Large intestine (tissue), 3 donors: ENCODE results near the gene FURIN. TPM values are rescaled to one million over a fixed set of nuclear protein-coding genes. Genes with fewer than 3 reads are reported as not detected.
"Not testable (repeated sequence)": the region's sequence is repeated elsewhere in the genome, so short reads cannot be mapped to it uniquely, and the experiment has no call there.

ENCODE experiments used
- DNase-seq, 2 donors: peaks; one replicate each; pipeline versions ENCODE4 v3.0.0 to v3.0.0-alpha.2; 2013
- H3K27ac ChIP-seq: one replicate; pipeline ENCODE4 v1.5.1; 2013; ENCODE audit warnings: low read length
- H3K27me3 ChIP-seq: 2 replicates; pipeline ENCODE4 v1.6.1; 2013; ENCODE audit warnings: low read length; ENCODE audit not compliant: control insufficient read depth, insufficient read depth
- H3K36me3 ChIP-seq: 2 replicates; pipeline ENCODE4 v1.6.1; 2013; ENCODE audit warnings: low read length; ENCODE audit not compliant: control insufficient read depth, insufficient read depth
- H3K4me1 ChIP-seq: one replicate; pipeline ENCODE4 v1.6.1; 2013; ENCODE audit warnings: low read length; ENCODE audit not compliant: control insufficient read depth, insufficient read depth
- H3K4me3 ChIP-seq: one replicate; pipeline ENCODE4 v1.5.1; 2013; ENCODE audit warnings: low read length
- H3K9me3 ChIP-seq: one replicate; pipeline ENCODE4 v1.6.1; 2013; ENCODE audit warnings: mild to moderate bottlenecking, low read depth, low read length, moderate library complexity; ENCODE audit not compliant: control insufficient read depth
- WGBS: methylation state at CpG from one replicate; pipeline ENCODE4 v1.1.5; 2013; ENCODE audit warnings: low lambda C conversion rate; ENCODE audit not compliant: insufficient coverage; 5-methylcytosine and 5-hydroxymethylcytosine counted together
- polyA plus RNA-seq: library from polyadenylated mRNA; unstranded; fragments of 120-200 nt; gene quantifications from one replicate; pipeline ENCODE4 v1.2.1, GENCODE V29; 2013

The FURIN gene
- polyA plus RNA-seq, 1 donor: 91.6 TPM

GRCh38 chr15:90889736-90890456 is 21.5 kb downstream of the FURIN start:
- Histone ChIP-seq H3K9me3 (no peaks in the 10 kb centered on the region), H3K27me3 (no peaks in the 10 kb centered on the region), H3K36me3 (peaks cover 42% of the 10 kb centered on the region), H3K4me3 (no peak overlapping the region), H3K4me1 (peaks cover 7% of the 10 kb centered on the region), H3K27ac (no peak overlapping the region)
- no peak for DNase-seq
- no CpG with 5 or more reads among the region's 31 CpGs for WGBS

- Histone ChIP-seq H3K4me3 (no peak overlapping the region), H3K9me3 (no peaks in the 10 kb centered on the region), H3K27ac (no peak overlapping the region), H3K36me3 (peaks cover 47% of the 10 kb centered on the region), H3K4me1 (peaks cover 1% of the 10 kb centered on the region), H3K27me3 (no peaks in the 10 kb centered on the region)
- no CpG with 5 or more reads among the region's 12 CpGs for WGBS
- no peak for DNase-seq
These were observed 22.5 kb downstream of the FURIN start for GRCh38 chr15:90890839-90891238.

- no CpG with 5 or more reads among the region's 8 CpGs for WGBS
- Histone ChIP-seq H3K9me3 (no peaks in the 10 kb centered on the region), H3K4me1 (no peaks in the 10 kb centered on the region), H3K27me3 (no peaks in the 10 kb centered on the region), H3K36me3 (peaks cover 47% of the 10 kb centered on the region), H3K4me3 (no peak overlapping the region), H3K27ac (no peak overlapping the region)
- DNase-seq: no peak
These were observed 23.1 kb downstream of the FURIN start for GRCh38 chr15:90891346-90891949.

GRCh38 chr15:90892023-90892422 is 23.6 kb downstream of the FURIN start:
- Histone ChIP-seq H3K36me3 (peaks cover 45% of the 10 kb centered on the region), H3K27me3 (no peaks in the 10 kb centered on the region), H3K4me3 (no peak overlapping the region), H3K4me1 (no peaks in the 10 kb centered on the region), H3K9me3 (no peaks in the 10 kb centered on the region), H3K27ac (no peak overlapping the region)
- WGBS: no CpG with 5 or more reads among the region's 11 CpGs
- DNase-seq: no peak

GRCh38 chr15:90892498-90893174 is 24.2 kb downstream of the FURIN start:
- Histone ChIP-seq H3K27me3 (no peaks in the 10 kb centered on the region), H3K4me3 (no peak overlapping the region), H3K4me1 (no peaks in the 10 kb centered on the region), H3K36me3 (peaks cover 40% of the 10 kb centered on the region), H3K27ac (no peak overlapping the region), H3K9me3 (no peaks in the 10 kb centered on the region)
- WGBS: 80% methylated on average over 1 of the region's 29 CpGs
- no peak for DNase-seq

GRCh38 chr15:90893175-90894090 is 25.0 kb downstream of the FURIN start:
- no CpG with 5 or more reads among the region's 33 CpGs for whole genome bisulfite sequencing
- DNase-seq: no peak
- Histone ChIP-seq H3K4me1 (no peaks in the 10 kb centered on the region), H3K27me3 (no peaks in the 10 kb centered on the region), H3K4me3 (no peak overlapping the region), H3K27ac (no peak overlapping the region), H3K36me3 (peaks cover 40% of the 10 kb centered on the region), H3K9me3 (no peaks in the 10 kb centered on the region)

GRCh38 chr15:90895571-90896117 is 27.3 kb downstream of the FURIN start:
- DNase-seq: no peak
- H3K27ac ChIP-seq: no peak overlapping the region
- no peaks in the 10 kb centered on the region for H3K9me3 ChIP-seq
- peaks cover 36% of the 10 kb centered on the region for H3K36me3 ChIP-seq
- H3K4me3 ChIP-seq: no peak overlapping the region
- WGBS: no CpG with 5 or more reads among the region's 10 CpGs
- H3K4me1 ChIP-seq: no peaks in the 10 kb centered on the region
- no peaks in the 10 kb centered on the region for H3K27me3 ChIP-seq

GRCh38 chr15:90897131-90897655 is 28.8 kb downstream of the FURIN start:
- H3K9me3 ChIP-seq, DNase-seq, H3K4me1 ChIP-seq, H3K27ac ChIP-seq, H3K27me3 ChIP-seq, H3K4me3 ChIP-seq: not testable (repeated sequence)
- H3K36me3 ChIP-seq: peaks cover 25% of the 10 kb centered on the region
- WGBS: 100% methylated on average over 2 of the region's 14 CpGs

- no peaks in the 10 kb centered on the region for H3K27me3 ChIP-seq
- peak overlapping the region; percentile 62 for H3K4me3 ChIP-seq
- peaks cover 7% of the 10 kb centered on the region for H3K4me1 ChIP-seq
- no peaks in the 10 kb centered on the region for H3K9me3 ChIP-seq
- H3K36me3 ChIP-seq: peaks cover 17% of the 10 kb centered on the region
- peak overlapping the region; percentile 88 for H3K27ac ChIP-seq
- no peak for DNase-seq
- WGBS: no CpG with 5 or more reads among the region's 14 CpGs
These were observed 33.0 kb downstream of the FURIN start for GRCh38 chr15:90901175-90902039.
